Activated T-cell treated with anti-CD3 and anti-CD28 coated beads for 48 hours (primary cell): ENCODE measurements around the gene STK24.

Experiments used
- DNase-seq: peaks from one replicate; pipeline ENCODE4 v3.0.0-alpha.2; 2020; ENCODE audit warnings: low read depth

Gene STK24

GRCh38 chr13:98473135-98473787 lies 103.6 kb downstream of the STK24 start:
- no peak for DNase-seq

- DNase-seq, result no peak
Measured at GRCh38 chr13:98471934-98472333, 105.0 kb downstream of the STK24 start.

GRCh38 chr13:98470920-98471319 lies 106.0 kb downstream of the STK24 start:
- no peak for DNase-seq

GRCh38 chr13:98468929-98469328 lies 108.0 kb downstream of the STK24 start:
- no peak for DNase-seq

- no peak for DNase-seq
Measured at GRCh38 chr13:98468361-98468760, 108.5 kb downstream of the STK24 start.

- DNase-seq, result no peak
Measured at GRCh38 chr13:98467263-98467985, 109.5 kb downstream of the STK24 start.

- peak; percentile 59 for DNase-seq
Measured at GRCh38 chr13:98466634-98467236, 110.2 kb downstream of the STK24 start.

- DNase-seq, result no peak
Measured at GRCh38 chr13:98462946-98463345, 114.0 kb downstream of the STK24 start.

GRCh38 chr13:98462241-98462882 lies 114.5 kb downstream of the STK24 start:
- DNase-seq, result no peak

GRCh38 chr13:98461486-98462240 lies 115.2 kb downstream of the STK24 start:
- DNase-seq, result no peak

- DNase-seq, result no peak
Measured at GRCh38 chr13:98460516-98460915, 116.4 kb downstream of the STK24 start.

- DNase-seq, result no peak
Measured at GRCh38 chr13:98459721-98460370, 117.1 kb downstream of the STK24 start.

GRCh38 chr13:98459171-98459681 lies 117.7 kb downstream of the STK24 start:
- no peak for DNase-seq

- DNase-seq, result no peak
Measured at GRCh38 chr13:98458431-98458830, 118.5 kb downstream of the STK24 start.

- no peak for DNase-seq
Measured at GRCh38 chr13:98457053-98457452, 119.9 kb downstream of the STK24 start.

GRCh38 chr13:98456413-98456845 lies 120.5 kb downstream of the STK24 start:
- no peak for DNase-seq

GRCh38 chr13:98454389-98454881 lies 122.5 kb downstream of the STK24 start:
- no peak for DNase-seq

GRCh38 chr13:98452851-98453843 lies 123.8 kb downstream of the STK24 start:
- DNase-seq, result no peak

- DNase-seq, result no peak
Measured at GRCh38 chr13:98451676-98452470, 125.0 kb downstream of the STK24 start.
